NCI-H510A (cell line): Measurements from ENCODE around the gene OPRM1.
"Not testable (repeated sequence)": the region's sequence is repeated elsewhere in the genome, so short reads cannot be mapped to it uniquely, and the experiment has no call there.

Experiments
- DNase-seq: peaks from one replicate; lab custom pipeline; 2025; lab: John Stamatoyannopoulos, UW

The OPRM1 gene

GRCh38 chr6:154209555-154209954, 170.5 kb downstream of the OPRM1 start:
- DNase-seq = no peak

DNA sequence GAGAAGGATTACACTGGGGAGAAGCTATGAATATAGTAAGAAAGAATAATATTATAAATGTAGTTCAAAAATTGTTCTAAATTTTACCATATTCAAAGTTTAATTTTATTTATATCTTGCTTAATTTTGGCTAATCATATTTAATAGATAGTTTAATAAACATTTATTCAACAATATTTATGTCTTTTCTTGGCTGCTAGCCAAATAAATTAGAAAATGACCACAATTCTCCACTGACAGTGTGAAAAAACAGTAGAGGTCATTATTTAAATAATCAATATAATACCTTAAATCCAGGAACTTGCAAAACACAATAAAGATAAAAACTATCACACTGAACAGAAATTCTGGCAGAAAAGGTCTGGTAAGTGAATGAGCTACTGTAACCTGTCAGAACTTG, 171.6 kb downstream of the OPRM1 start:
- no peak for DNase-seq

DNA sequence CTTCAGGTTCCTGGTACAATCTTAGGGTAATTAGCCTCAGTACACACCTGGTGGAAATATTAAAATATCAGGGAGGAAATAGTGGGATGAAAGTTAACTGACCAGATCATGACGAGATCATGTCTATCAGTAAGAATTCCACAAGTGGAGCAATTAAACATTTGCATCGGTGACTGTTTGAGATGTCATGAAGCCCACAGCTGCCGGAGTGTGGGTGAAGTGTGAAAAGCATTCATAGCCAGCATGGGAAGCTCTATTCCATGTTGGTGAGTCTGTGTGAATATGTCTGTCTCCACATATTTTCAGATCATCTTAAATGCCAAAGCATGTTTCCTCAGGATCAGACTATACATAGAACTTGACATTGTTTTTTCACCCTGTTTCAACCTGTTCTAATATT, 174.7 kb downstream of the OPRM1 start:
- DNase-seq = no peak

DNA sequence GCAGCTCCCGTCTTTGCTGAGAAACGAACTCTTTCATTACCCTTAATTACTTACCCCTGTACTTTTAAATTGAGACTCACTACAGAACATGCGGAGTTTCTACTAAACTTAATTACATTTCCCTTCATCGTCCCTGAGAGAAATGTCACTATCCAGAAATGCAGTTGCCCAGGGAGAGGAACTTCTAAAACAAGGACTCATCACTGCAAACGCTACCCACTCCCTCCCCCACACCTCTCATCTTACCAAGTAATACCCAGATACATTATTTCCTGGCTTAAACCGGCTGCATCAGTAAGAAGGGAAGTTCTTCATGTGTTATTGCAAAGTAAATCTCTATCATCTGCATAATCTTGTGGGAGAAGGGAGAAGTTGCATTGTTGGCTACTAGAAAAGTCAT, 179.3 kb downstream of the OPRM1 start:
- no peak for DNase-seq

- no peak for DNase-seq
These were observed 179.7 kb downstream of the OPRM1 start for GRCh38 chr6:154218787-154219186.

DNA sequence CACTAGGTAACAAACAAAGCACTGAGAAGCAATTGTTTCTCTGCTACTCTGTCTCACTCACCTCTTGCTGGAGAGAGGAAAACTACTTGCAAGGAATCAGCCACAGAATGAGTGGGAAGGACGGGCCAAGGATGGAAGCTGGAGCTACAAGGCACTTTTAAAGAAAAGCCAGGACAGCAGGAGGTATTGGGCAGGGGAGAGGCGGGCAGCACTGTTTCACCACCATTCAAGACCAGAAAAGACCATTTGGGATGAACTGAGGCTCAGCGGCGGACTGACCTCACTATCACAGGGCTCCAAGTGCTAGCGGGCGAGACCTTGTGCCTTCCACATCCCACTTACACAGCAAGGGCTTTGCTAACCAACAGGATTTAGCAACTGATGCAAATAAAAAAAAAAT, 180.2 kb downstream of the OPRM1 start:
- DNase-seq = no peak

- DNase-seq = no peak
These were observed 183.7 kb downstream of the OPRM1 start for GRCh38 chr6:154222716-154223115.

GRCh38 chr6:154223296-154223695, 184.3 kb downstream of the OPRM1 start:
- DNase-seq = no peak

DNA sequence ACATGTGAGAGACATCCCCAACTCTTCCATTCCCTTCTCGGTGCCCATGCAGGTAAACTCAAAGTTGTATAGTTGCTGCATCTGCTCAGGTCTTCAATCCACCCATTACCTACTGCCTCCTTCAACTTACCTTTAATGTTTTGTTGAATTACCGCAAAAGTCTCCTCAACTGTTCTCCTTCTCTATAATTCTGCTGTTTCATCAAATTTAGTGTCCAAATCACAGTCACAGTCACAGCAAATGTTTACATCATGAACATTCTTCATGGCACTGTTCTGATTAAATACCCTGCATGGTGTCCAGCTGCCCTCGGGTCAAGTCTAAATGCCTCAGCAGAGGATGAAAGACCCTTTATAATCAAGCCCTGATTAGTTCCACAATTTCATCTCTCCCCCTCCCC, 187.4 kb downstream of the OPRM1 start:
- DNase-seq = no peak

DNA sequence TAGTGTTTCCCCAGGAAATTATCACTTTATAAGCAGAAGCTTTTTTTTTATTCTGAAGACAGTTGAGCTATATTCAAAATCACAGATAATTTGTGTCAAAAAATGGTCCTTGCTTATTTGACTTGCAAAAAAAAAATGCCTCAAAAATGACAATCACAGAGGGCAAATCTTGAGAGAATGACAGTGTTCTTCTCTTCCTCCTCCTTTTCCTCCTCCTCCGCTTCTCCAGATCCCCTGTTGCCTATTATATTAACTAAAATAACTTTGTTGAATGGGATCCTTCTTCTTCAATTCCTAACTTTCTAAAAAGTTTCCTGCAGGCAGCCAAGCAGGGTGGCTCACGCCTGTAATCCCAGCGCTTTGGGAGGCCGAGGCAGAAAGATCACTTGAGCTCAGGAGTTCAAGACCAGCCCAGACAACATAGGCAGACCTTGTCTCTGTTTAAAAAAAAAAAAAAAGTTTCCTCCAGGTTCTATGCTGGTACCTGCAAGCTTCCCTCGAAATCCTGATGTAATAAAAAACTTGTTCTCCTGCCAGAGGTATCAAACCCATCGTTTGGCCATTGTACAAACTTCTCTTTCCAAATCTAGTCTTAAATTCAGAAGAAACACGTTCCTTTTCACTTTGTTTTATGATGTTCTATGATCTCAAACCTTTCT, 189.0 kb downstream of the OPRM1 start:
- no peak for DNase-seq

DNA sequence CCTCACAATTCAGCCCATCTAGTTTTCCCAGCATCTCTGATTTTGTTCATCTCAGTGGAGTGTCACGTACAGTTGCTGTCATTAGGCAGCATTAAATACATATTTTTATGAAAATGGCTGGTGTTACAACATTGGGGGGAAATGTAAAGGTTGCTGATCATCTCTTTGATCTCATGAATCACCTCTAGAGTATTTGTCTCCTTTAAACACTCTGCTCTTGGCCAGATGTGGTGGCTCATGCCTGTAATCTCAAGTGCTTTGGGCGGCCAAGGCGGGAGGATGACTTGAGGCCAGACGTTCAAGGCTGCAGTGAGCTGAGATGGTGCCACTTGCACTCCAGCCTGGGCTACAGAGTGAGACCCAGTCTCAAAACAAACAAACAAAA, 189.5 kb downstream of the OPRM1 start:
- no peak for DNase-seq

DNA sequence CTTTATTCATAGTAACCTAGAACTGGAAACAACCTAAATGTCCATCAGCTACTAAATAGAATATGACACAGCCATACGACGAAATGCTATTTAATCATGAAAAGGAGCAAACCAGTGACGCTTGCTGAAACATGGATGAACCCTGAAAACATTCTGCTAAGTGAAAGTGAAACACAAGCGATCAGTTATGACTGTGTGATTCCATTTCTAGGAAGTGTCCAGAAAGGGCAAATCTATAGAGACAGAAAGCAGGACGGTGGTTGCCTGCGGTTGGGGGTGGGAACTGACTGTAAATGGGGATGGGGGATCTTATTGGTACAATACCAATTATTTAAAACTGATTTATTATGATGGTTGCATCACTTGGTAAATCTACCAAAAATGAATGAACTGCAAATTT, 190.7 kb downstream of the OPRM1 start:
- no peak for DNase-seq

DNA sequence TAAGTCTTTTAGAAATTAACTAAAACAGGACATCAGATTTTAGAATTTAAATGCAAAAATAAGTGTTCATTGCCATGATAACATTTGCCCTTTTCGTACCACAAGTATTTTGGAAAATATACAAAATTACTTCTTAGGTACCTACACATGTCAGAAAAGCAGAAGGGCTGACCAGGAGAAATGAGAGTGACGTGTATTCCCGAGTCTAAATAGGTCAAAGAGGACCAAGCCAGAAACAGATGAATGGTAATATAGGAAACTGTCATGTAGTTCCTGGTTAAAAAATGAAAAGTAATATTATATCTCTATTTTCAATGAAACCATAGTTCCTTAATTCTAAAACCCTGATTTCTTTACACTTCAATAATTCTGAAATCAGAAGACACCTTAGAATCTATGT, 191.4 kb downstream of the OPRM1 start:
- DNase-seq = no peak

- DNase-seq = no peak
These were observed 192.0 kb downstream of the OPRM1 start for GRCh38 chr6:154230910-154231595.

DNA sequence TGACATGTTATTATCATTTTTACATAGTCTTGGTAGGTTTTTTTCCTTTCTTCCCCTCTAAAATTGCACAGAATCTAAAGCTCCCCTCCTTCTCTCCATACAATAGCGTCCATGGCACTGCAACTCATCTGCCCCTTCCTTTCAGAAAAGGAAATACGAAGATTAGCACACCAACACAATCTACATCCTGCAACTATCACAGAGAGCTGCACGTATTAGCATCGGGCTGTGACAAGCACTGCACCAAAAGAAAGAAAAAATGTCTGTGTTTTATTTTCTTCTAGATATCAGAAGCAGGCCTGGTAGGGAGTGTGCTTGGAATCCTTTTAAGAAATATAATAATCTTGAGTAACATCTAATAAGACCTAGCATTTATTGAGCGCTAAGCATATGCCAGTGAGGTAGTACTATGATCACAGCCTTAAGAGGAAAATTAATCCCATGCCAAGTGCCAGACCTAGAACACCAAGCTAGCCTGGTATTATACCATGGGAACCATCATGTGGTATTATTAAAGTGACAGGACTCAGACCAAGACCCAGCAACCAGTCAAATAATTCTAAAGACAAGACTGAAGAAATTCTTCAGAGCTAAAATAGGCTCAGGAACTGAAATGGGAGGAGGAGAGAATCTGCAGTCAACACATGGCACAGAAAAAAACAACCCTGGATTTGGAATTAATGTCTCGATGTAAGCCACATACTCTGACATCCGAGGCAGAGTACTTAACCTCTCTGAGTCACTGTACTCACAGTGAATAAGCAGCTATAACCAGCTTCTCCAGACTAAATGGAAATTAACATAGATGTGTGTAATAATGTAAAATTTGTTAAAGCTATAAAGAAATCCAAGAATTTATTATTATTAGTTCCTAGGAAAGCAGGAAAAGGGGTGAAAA, 193.2 kb downstream of the OPRM1 start:
- DNase-seq = no peak

DNA sequence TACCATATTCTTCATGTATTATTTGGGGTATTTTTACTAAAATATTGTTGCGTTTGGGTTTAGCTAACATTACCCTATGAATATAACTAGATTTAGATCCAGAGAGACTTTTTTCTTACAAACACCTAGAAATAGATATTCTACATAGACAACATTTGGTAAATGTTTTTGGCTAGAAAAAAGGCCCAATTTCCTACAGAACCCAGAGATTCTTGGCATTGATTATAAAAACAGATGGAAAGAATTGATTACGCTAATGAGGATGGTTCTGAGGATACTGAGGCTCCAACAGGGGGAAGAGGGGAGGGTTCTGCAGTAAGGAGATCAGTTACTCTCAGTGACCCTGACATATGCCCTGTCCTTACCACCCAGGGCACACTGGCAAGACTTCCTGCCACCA, 194.3 kb downstream of the OPRM1 start:
- DNase-seq = no peak

GRCh38 chr6:154234019-154234772, 195.2 kb downstream of the OPRM1 start:
- no peak for DNase-seq

GRCh38 chr6:154236646-154237301, 197.7 kb downstream of the OPRM1 start:
- DNase-seq = no peak

DNA sequence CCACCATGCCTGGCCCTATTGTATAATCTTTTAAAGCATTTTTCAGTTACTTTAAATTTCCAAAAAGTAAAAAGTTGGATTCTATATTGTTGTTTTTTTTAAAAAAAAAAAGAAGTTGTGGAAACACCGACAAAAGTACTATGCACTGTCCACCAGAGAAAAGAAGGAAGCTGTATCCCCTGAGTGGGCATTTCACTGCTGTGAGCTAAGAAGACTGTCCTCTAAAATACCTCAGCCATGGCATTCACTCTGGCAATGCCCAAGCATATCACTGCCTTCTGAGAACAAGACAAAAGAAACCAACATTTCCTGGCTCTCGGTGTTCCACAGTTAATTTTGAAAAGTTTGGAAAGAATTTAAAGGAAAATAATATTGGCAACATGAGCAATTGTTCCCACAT, 199.8 kb downstream of the OPRM1 start:
- no peak for DNase-seq

DNA sequence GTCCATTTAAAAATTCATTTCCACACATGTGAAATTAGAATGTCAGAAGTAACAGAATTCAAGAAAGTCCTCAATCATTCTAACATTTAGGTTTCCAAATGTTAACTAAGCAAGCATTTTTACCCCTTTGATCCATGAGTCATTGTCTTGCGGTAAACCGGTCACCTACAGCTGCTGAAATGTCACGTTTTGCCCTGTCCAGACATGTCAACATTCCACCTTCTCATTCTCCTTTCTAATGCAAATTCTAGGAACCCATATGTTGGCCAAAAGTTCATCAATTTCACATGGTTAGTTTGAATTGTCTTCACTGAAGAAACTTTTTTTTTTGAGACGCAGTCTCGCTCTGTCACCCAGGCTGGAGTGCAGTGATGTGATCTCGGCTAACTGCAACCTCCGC, 200.4 kb downstream of the OPRM1 start:
- no peak for DNase-seq

- DNase-seq = not testable (repeated sequence)
These were observed 202.0 kb downstream of the OPRM1 start for GRCh38 chr6:154241061-154241460.

DNA sequence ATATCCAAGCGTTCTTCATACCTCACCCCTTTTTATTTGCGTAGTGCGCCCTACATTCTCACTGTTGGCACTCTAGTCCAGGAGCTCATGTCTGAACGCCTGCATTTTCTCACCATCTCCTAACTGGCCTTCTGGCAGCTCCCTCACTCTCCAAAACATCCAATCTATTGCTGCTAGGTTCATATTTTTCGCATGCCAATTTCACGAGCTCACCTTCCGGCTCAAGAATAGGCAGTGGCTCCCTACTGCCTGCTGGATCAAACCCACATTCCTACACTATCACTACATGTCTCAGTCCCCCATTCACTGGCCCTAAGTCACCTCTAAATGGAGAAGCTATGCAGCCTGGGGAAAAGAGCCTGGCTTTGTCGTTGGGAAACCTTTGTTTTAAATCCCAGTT, 202.5 kb downstream of the OPRM1 start:
- no peak for DNase-seq
